Colonic mucosa (tissue), 4 donors: Measurements from ENCODE around the gene SGK1. TPM values are rescaled to one million over a fixed set of nuclear protein-coding genes. Genes with fewer than 3 reads are reported as not detected.

Experiments used
- DNase-seq: peaks from one replicate; pipeline ENCODE4 v3.0.0-alpha.2; 2020
- H3K27ac ChIP-seq: fragments of 200-600 bp; one replicate; pipeline ENCODE4 v1.8.0; 2021
- H3K27me3 ChIP-seq: fragments of 200-600 bp; one replicate; pipeline ENCODE4 v1.8.0; 2021
- H3K36me3 ChIP-seq: fragments of 200-600 bp; one replicate; pipeline ENCODE4 v1.8.0; 2021
- H3K4me1 ChIP-seq: fragments of 200-600 bp; one replicate; pipeline ENCODE4 v1.8.0; 2021; ENCODE audit warnings: mild to moderate bottlenecking
- H3K4me3 ChIP-seq: fragments of 200-600 bp; one replicate; pipeline ENCODE4 v1.8.0; 2021
- H3K9ac ChIP-seq, 2 donors: one replicate each; pipeline ENCODE4 v1.7.0; 2013; ENCODE audit warnings: control low read depth in 2 of 2, low read depth in 2 of 2, low read length in 2 of 2
- H3K9me3 ChIP-seq: fragments of 200-600 bp; one replicate; pipeline ENCODE4 v1.8.0; 2021
- intact Hi-C: fragments of 100-400 bp; cut with DNase I; formaldehyde crosslinking; loops from one replicate; pipeline ENCODE4 v1.14.1; 2022
- total RNA-seq, 2 donors: library from RNA; stranded (reverse); fragmentation: NEBNext Ultra II Directional in 1 of 2; extraction: Animal tissue kit (Norgen Biotek cat#: 25700) in 1 of 2; gene quantifications; one replicate each; pipeline ENCODE4 v1.2.1, GENCODE V29; 2021
- TF ChIP-seq, protein P1 (sequence below): fragments of 200-600 bp; IDR thresholded peaks from one replicate; pipeline ENCODE4 v1.8.0; 2022; ENCODE audit warnings: antibody characterized with exemption, mild to moderate bottlenecking
- donor health status: healthy.
- donor health status: DM: no; HTN: no; CAD: no.
- donor health status: DM: no; HTN: no; CAD: no.

The SGK1 gene
- total RNA-seq, 2 donors from 2014 or later: 12.0 to 41.5 TPM

DNA sequence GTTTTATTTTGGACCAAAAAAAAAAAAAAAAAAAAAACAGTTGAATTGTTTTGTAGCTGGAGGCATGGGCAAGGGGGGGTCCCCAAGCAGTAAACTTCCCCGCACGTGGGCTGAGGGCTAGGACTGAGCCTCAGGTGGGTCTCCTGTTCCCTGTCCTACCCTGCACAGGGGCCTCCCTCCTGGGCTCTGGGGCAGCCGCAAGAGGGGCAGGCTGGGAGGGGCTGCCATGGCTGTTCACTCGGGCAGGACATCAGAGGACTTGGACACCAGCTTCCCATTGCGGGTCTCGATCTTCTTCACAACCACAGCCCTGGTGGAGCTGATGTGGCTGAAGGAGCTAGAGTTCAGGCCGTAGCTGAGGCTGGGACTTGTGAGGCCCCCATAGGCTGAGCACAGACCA is 21.1 kb downstream of the SGK1 start:
- H3K9me3 ChIP-seq: no peaks in the 10 kb centered on the region
- no peak for DNase-seq
- H3K4me1 ChIP-seq: no peaks in the 10 kb centered on the region
- H3K36me3 ChIP-seq: no peaks in the 10 kb centered on the region
- no peak overlapping the region for H3K4me3 ChIP-seq
- peak overlapping the region; percentile 6 for H3K27ac ChIP-seq
- intact Hi-C loops: no loop called here
- no peak overlapping the region for H3K9ac ChIP-seq
- no peaks in the 10 kb centered on the region for H3K27me3 ChIP-seq
- TF ChIP-seq, protein P1, sequence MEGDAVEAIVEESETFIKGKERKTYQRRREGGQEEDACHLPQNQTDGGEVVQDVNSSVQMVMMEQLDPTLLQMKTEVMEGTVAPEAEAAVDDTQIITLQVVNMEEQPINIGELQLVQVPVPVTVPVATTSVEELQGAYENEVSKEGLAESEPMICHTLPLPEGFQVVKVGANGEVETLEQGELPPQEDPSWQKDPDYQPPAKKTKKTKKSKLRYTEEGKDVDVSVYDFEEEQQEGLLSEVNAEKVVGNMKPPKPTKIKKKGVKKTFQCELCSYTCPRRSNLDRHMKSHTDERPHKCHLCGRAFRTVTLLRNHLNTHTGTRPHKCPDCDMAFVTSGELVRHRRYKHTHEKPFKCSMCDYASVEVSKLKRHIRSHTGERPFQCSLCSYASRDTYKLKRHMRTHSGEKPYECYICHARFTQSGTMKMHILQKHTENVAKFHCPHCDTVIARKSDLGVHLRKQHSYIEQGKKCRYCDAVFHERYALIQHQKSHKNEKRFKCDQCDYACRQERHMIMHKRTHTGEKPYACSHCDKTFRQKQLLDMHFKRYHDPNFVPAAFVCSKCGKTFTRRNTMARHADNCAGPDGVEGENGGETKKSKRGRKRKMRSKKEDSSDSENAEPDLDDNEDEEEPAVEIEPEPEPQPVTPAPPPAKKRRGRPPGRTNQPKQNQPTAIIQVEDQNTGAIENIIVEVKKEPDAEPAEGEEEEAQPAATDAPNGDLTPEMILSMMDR: no peak

DNA sequence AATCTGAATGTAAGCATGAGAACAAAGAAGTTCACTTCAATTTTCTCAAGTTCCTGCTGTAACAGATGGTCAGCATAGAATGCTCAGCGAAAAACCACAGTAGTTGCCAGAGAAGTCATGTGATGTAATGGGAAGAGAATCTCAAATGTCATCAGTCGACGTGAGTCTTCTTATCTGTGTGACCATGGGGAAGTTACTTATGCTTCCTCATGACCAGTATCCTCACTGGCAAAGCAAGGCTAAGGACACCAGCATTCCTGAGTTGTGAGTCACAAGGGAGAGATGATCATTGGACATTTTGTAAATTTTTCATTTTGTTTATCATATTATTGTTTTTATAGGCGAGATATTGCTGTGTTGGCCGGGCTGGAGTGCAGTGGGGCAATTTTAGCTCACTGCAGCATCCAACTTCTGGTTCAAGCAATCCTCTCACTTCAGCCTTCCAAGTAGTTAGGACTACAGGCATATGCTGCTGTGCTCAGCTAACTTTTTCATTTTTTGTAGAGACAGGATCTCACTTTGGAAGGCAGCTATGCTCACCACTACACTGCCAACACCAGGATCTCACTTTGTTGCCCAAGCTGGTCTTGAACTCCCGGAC is 21.9 kb downstream of the SGK1 start:
- H3K9ac ChIP-seq: no peak overlapping the region
- intact Hi-C loops: no loop called here
- DNase-seq: peak; percentile 22

DNA sequence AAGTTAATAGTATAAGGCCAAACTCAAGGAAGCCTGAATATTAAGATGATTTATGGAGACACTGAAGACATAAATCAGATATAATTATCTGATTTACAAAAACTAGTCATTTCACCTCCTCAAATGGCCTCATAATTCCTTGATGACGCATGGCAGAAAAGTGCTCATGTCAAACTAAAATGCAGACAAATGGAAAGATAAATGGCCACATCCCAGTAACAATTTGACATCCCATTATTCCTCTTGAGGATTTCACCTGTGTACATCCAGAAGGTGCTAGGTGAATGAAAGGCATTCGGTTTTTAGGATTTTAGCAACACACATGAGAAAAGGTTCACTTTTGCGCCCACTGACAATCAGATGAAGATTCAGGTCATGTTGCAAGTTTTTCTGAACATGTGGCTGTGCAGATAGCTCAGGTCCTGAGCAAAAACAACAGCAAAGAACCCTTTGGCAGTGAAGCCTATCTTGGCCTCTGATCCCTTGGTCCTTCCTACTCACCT is 24.2 kb downstream of the SGK1 start:
- Histone ChIP-seq H3K36me3 (no peaks in the 10 kb centered on the region), H3K9me3 (no peaks in the 10 kb centered on the region), H3K4me1 (no peaks in the 10 kb centered on the region), H3K27me3 (no peaks in the 10 kb centered on the region), H3K27ac (no peak overlapping the region), H3K4me3 (no peak overlapping the region), H3K9ac (no peak overlapping the region)
- intact Hi-C loops: no loop called here
- TF ChIP-seq, protein P1: no peak
- no peak for DNase-seq

More for the DNA sequence above, 21.9 kb downstream of the SGK1 start:
- TF ChIP-seq, protein P1: no peak
- Histone ChIP-seq H3K9me3 (no peaks in the 10 kb centered on the region), H3K4me1 (no peaks in the 10 kb centered on the region), H3K27ac (peak overlapping the region; percentile 14), H3K27me3 (no peaks in the 10 kb centered on the region), H3K36me3 (no peaks in the 10 kb centered on the region), H3K4me3 (no peak overlapping the region)

DNA sequence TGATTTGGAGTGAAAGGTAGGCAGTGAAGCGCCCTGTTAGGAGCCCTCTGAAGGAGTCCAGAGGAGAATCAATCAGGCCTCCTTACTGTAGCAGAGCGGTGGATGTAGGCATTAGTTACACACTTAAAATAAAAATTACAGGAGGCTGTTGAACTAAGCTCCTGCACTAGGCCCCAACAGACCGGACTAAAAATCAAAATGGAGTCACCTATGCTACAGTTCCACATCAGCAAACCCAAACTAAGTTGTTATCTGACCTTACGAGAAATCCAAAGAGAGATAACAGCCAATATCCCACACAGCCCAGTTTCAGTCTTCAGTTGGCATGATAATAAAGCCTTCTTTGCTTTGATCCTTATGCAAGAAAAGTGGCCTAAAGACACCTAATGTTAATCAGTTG is 26.8 kb downstream of the SGK1 start:
- DNase-seq: no peak
- Histone ChIP-seq H3K9ac (no peak overlapping the region), H3K4me1 (no peaks in the 10 kb centered on the region), H3K9me3 (no peaks in the 10 kb centered on the region), H3K27me3 (no peaks in the 10 kb centered on the region), H3K36me3 (no peaks in the 10 kb centered on the region), H3K27ac (no peak overlapping the region), H3K4me3 (no peak overlapping the region)
- intact Hi-C loops: no loop called here
- TF ChIP-seq, protein P1: no peak

GRCh38 chr6:134289204-134289575 is 28.7 kb downstream of the SGK1 start:
- H3K27ac ChIP-seq: peak overlapping the region; percentile 3

More at GRCh38 chr6:134289204-134289575, 28.7 kb downstream of the SGK1 start:
- TF ChIP-seq, protein P1: no peak
- intact Hi-C loops: no loop called here
- Histone ChIP-seq H3K36me3 (no peaks in the 10 kb centered on the region), H3K9me3 (no peaks in the 10 kb centered on the region), H3K4me3 (no peak overlapping the region), H3K27me3 (no peaks in the 10 kb centered on the region), H3K4me1 (no peaks in the 10 kb centered on the region), H3K9ac (no peak overlapping the region)
- no peak for DNase-seq
